H9 (cell line): ENCODE results near the gene RALGAPA1. TPM values are rescaled to one million over a fixed set of nuclear protein-coding genes. Genes with fewer than 3 reads are reported as not detected.

Source experiments
- DNase-seq: peaks from one replicate; pipeline ENCODE4 v3.0.0-alpha.2; 2017
- H2AFZ ChIP-seq: one replicate; pipeline ENCODE4 v1.6.1; 2013; ENCODE audit warnings: mild to moderate bottlenecking, low read length, control low read depth, moderate library complexity
- H2AK5ac ChIP-seq: 2 replicates; pipeline ENCODE4 v1.6.1; 2013; ENCODE audit warnings: low read length, control low read depth, mixed read lengths; ENCODE audit not compliant: insufficient read length
- H2BK120ac ChIP-seq: one replicate; pipeline ENCODE4 v1.6.1; 2013; ENCODE audit warnings: low read depth, mild to moderate bottlenecking, low read length, control low read depth, inconsistent platforms; ENCODE audit not compliant: poor library complexity, severe bottlenecking
- H2BK12ac ChIP-seq: 2 replicates; pipeline ENCODE4 v1.6.1; 2013; ENCODE audit warnings: low read length, control low read depth, mixed read lengths, low read depth; ENCODE audit not compliant: insufficient read length
- H2BK15ac ChIP-seq: 2 replicates; pipeline ENCODE4 v1.6.1; 2013; ENCODE audit warnings: low read depth, low read length, control low read depth
- H2BK20ac ChIP-seq: one replicate; pipeline ENCODE4 v1.6.1; 2013; ENCODE audit warnings: low read depth, mild to moderate bottlenecking, low read length, control low read depth, inconsistent platforms; ENCODE audit not compliant: poor library complexity, severe bottlenecking
- H2BK5ac ChIP-seq: 2 replicates; pipeline ENCODE4 v1.6.1; 2013; ENCODE audit warnings: low read length, control low read depth, mixed read lengths; ENCODE audit not compliant: insufficient read length
- H3K14ac ChIP-seq: 2 replicates; pipeline ENCODE4 v1.6.1; 2013; ENCODE audit warnings: low read length, control low read depth; ENCODE audit not compliant: insufficient read depth
- H3K18ac ChIP-seq: 2 replicates; pipeline ENCODE4 v1.6.1; 2013; ENCODE audit warnings: low read depth, mild to moderate bottlenecking, mixed read lengths, low read length, control low read depth; ENCODE audit not compliant: insufficient read length
- H3K23ac ChIP-seq: 2 replicates; pipeline ENCODE4 v1.6.1; 2013; ENCODE audit warnings: low read length, control low read depth, mixed read lengths, low read depth; ENCODE audit not compliant: insufficient read length
- H3K23me2 ChIP-seq: 2 replicates; pipeline ENCODE4 v1.6.1; 2013; ENCODE audit warnings: low read depth, mild to moderate bottlenecking, mixed read lengths, low read length, control low read depth; ENCODE audit not compliant: insufficient read length, poor library complexity, severe bottlenecking
- H3K27ac ChIP-seq: 2 replicates; pipeline ENCODE4 v1.5.1; 2013; ENCODE audit warnings: low read length, control low read depth, mixed read lengths, low read depth; ENCODE audit not compliant: insufficient read length
- H3K27me3 ChIP-seq: 2 replicates; pipeline ENCODE4 v1.6.1; 2013; ENCODE audit warnings: low read length, control low read depth, inconsistent platforms; ENCODE audit not compliant: insufficient read depth
- H3K4ac ChIP-seq: 2 replicates; pipeline ENCODE4 v1.6.1; 2013; ENCODE audit warnings: low read depth, mild to moderate bottlenecking, control low read depth, inconsistent platforms, low read length, moderate library complexity
- H3K4me1 ChIP-seq: 2 replicates; pipeline ENCODE4 v1.6.1; 2013; ENCODE audit warnings: low read length, control low read depth, inconsistent platforms; ENCODE audit not compliant: insufficient read depth
- H3K4me2 ChIP-seq: 2 replicates; pipeline ENCODE4 v1.6.1; 2013; ENCODE audit warnings: low read length, control low read depth, mixed read lengths; ENCODE audit not compliant: insufficient read length, insufficient read depth
- H3K56ac ChIP-seq: 2 replicates; pipeline ENCODE4 v1.6.1; 2013; ENCODE audit warnings: low read depth, mild to moderate bottlenecking, mixed read lengths, low read length, control low read depth; ENCODE audit not compliant: insufficient read length
- H3K79me1 ChIP-seq: 2 replicates; pipeline ENCODE4 v1.6.1; 2013; ENCODE audit warnings: low read depth, mild to moderate bottlenecking, moderate library complexity, low read length, control low read depth, inconsistent platforms; ENCODE audit not compliant: insufficient read depth, poor library complexity, severe bottlenecking
- H3K79me2 ChIP-seq: 2 replicates; pipeline ENCODE4 v1.6.1; 2013; ENCODE audit warnings: low read length, control low read depth, inconsistent platforms; ENCODE audit not compliant: insufficient read depth
- H3K9ac ChIP-seq: 2 replicates; pipeline ENCODE4 v1.6.1; 2013; ENCODE audit warnings: low read length, control low read depth, mixed read lengths; ENCODE audit not compliant: insufficient read length; ENCODE audit errors: extremely low read depth
- H3K9me3 ChIP-seq: one replicate; pipeline ENCODE4 v1.6.1; 2013; ENCODE audit warnings: low read depth, low read length, inconsistent platforms; ENCODE audit not compliant: control insufficient read depth
- H3T11ph ChIP-seq: one replicate; pipeline ENCODE4 v1.6.1; 2013; ENCODE audit warnings: mild to moderate bottlenecking, low read length, control low read depth, inconsistent platforms
- H4K20me1 ChIP-seq: one replicate; pipeline ENCODE4 v1.6.1; 2013; ENCODE audit not compliant: control insufficient read depth, insufficient read length, insufficient read depth
- H4K5ac ChIP-seq: 2 replicates; pipeline ENCODE4 v1.6.1; 2013; ENCODE audit warnings: low read depth, mild to moderate bottlenecking, mixed read lengths, low read length, control low read depth; ENCODE audit not compliant: insufficient read length
- H4K8ac ChIP-seq: replicated peaks from 2 replicates; pipeline ENCODE4 v1.6.1; 2013; ENCODE audit warnings: low read length, control low read depth, mixed read lengths, low read depth; ENCODE audit not compliant: insufficient read length
- H4K91ac ChIP-seq: 2 replicates; pipeline ENCODE4 v1.6.1; 2013; ENCODE audit warnings: low read depth, mild to moderate bottlenecking, moderate library complexity, mixed read lengths, low read length, control low read depth; ENCODE audit not compliant: insufficient read length
- H3K27ac Mint-ChIP-seq, 3 experiments: 2 replicates in 2 of 3; 3 replicates in 1 of 3; pipeline ENCODE4 v1.8.0; 2020 to 2021; ENCODE audit warnings: mixed read lengths in 3 of 3, mild to moderate bottlenecking in 1 of 3, moderate library complexity in 1 of 3
- H3K27me3 Mint-ChIP-seq: 2 replicates; pipeline ENCODE4 v1.8.0; 2021; ENCODE audit warnings: low read depth, mild to moderate bottlenecking, moderate library complexity, mixed read lengths
- H3K36me3 Mint-ChIP-seq, 3 experiments: 2 replicates in 2 of 3; 3 replicates in 1 of 3; pipeline ENCODE4 v1.8.0; 2020 to 2021; ENCODE audit warnings: low read depth in 3 of 3, mixed read lengths in 3 of 3; ENCODE audit not compliant: insufficient read depth in 1 of 3
- H3K4me1 Mint-ChIP-seq, 2 experiments: 2 replicates each; pipeline ENCODE4 v1.8.0; 2020; ENCODE audit warnings: mixed read lengths in 2 of 2
- H3K4me3 Mint-ChIP-seq, 2 experiments: 2 replicates in 1 of 2; 3 replicates in 1 of 2; pipeline ENCODE4 v1.8.0; 2020 to 2021; ENCODE audit warnings: mild to moderate bottlenecking in 2 of 2, mixed read lengths in 2 of 2, moderate library complexity in 1 of 2
- H3K9me3 Mint-ChIP-seq, 2 experiments: 2 replicates in 1 of 2; 3 replicates in 1 of 2; pipeline ENCODE4 v1.8.0; 2020; ENCODE audit warnings: mild to moderate bottlenecking in 2 of 2, mixed read lengths in 2 of 2, moderate library complexity in 1 of 2
- CTCF ChIP-seq: fragments of 200-600 bp; sonication (generic); conservative IDR thresholded peaks from 3 replicates; pipeline ENCODE4 v1.8.0; 2021; ENCODE audit warnings: antibody characterized with exemption, mild to moderate bottlenecking
- total RNA-seq: library from RNA; stranded (reverse); gene quantifications from 2 replicates; pipeline ENCODE4 v1.2.1, GENCODE V29; 2021

Gene RALGAPA1
- total RNA-seq, 1 experiment from 2014 or later, result 29.8 TPM

- H3K4me3 Mint-ChIP-seq, result no peak overlapping the region
- Histone ChIP-seq H3K23ac (no peak overlapping the region), H2AFZ (no peak overlapping the region), H3K4me2 (no peak overlapping the region), H4K20me1 (no peaks in the 10 kb centered on the region), H3K4me1 (peaks cover 4% of the 10 kb centered on the region; the same call in 1 of the 2 replicates), H3K23me2 (no peaks in the 10 kb centered on the region), H3K9ac (no peak overlapping the region), H3K4ac (no peak overlapping the region), H4K8ac (no peak overlapping the region), H3K56ac (no peak overlapping the region), H2BK12ac (no peak overlapping the region), H3K27me3 (no peaks in the 10 kb centered on the region), H2BK5ac (no peak overlapping the region), H4K91ac (no peak overlapping the region), H3K18ac (no peak overlapping the region), H4K5ac (no peak overlapping the region), H3K79me2 (no peaks in the 10 kb centered on the region), H2AK5ac (no peak overlapping the region), H2BK15ac (no peak overlapping the region), H3K27ac (no peak overlapping the region), H2BK120ac (no peak overlapping the region), H2BK20ac (no peak overlapping the region), H3T11ph (no peak overlapping the region), H3K79me1 (no peaks in the 10 kb centered on the region), H3K14ac (no peak overlapping the region), H3K9me3 (no peaks in the 10 kb centered on the region)
- no peaks in the 10 kb centered on the region for H3K36me3 Mint-ChIP-seq
- H3K27ac Mint-ChIP-seq, result no peak overlapping the region
- no peaks in the 10 kb centered on the region for H3K9me3 Mint-ChIP-seq
- no peaks in the 10 kb centered on the region for H3K27me3 Mint-ChIP-seq
- peaks cover 9 to 14% of the 10 kb centered on the region in 2 experiments for H3K4me1 Mint-ChIP-seq
- DNase-seq, result no peak
- TF ChIP-seq CTCF, result no peak
Measured at GRCh38 chr14:35557221-35557747, 251.8 kb downstream of the RALGAPA1 start.
